GM12875 (cell line): ENCODE results near the gene SYTL2.
"Not testable (repeated sequence)": the region's sequence is repeated elsewhere in the genome, so short reads cannot be mapped to it uniquely, and the experiment has no call there.

Experiments
- H3K4me3 ChIP-seq: one replicate; pipeline ENCODE4 v1.5.1; 2011; ENCODE audit warnings: low read depth, low read length, control low read depth
- TF ChIP-seq, protein P1 (sequence below): IDR thresholded peaks from 2 replicates; pipeline ENCODE4 v1.5.1; 2011; ENCODE audit warnings: low read depth, mild to moderate bottlenecking, control low read depth, inconsistent platforms, low read length, moderate library complexity, borderline replicate concordance; ENCODE audit not compliant: insufficient read depth

Gene SYTL2

DNA sequence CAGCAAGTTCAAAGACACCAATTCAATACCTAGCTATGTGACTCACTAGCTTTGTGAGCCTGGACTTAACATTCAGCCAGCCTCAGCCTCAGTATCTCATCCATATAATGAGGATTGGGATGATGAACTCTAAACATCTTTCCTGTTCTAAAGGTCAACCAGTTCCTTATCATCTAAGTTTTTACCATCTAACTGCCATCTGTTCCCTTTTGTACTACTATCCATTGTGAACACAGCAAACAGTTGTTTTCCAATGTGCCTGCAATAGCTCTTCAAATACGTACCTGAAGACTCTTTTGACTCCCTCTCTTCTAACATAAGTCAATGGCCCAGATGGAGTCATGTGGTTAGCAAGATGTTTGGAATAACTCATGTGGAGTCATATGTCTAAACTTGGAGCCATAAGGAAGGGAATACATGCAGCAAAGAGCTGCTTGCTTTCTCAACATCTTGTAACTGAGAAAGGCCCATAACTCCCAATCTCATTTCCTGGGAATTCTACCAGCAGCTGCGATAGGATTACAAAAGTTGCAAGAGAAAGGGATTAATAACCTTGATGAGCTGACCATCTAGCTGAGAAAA, 19.4 kb downstream of the SYTL2 start:
- TF ChIP-seq, protein P1, sequence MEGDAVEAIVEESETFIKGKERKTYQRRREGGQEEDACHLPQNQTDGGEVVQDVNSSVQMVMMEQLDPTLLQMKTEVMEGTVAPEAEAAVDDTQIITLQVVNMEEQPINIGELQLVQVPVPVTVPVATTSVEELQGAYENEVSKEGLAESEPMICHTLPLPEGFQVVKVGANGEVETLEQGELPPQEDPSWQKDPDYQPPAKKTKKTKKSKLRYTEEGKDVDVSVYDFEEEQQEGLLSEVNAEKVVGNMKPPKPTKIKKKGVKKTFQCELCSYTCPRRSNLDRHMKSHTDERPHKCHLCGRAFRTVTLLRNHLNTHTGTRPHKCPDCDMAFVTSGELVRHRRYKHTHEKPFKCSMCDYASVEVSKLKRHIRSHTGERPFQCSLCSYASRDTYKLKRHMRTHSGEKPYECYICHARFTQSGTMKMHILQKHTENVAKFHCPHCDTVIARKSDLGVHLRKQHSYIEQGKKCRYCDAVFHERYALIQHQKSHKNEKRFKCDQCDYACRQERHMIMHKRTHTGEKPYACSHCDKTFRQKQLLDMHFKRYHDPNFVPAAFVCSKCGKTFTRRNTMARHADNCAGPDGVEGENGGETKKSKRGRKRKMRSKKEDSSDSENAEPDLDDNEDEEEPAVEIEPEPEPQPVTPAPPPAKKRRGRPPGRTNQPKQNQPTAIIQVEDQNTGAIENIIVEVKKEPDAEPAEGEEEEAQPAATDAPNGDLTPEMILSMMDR, result no peak
- H3K4me3 ChIP-seq, result no peak overlapping the region

DNA sequence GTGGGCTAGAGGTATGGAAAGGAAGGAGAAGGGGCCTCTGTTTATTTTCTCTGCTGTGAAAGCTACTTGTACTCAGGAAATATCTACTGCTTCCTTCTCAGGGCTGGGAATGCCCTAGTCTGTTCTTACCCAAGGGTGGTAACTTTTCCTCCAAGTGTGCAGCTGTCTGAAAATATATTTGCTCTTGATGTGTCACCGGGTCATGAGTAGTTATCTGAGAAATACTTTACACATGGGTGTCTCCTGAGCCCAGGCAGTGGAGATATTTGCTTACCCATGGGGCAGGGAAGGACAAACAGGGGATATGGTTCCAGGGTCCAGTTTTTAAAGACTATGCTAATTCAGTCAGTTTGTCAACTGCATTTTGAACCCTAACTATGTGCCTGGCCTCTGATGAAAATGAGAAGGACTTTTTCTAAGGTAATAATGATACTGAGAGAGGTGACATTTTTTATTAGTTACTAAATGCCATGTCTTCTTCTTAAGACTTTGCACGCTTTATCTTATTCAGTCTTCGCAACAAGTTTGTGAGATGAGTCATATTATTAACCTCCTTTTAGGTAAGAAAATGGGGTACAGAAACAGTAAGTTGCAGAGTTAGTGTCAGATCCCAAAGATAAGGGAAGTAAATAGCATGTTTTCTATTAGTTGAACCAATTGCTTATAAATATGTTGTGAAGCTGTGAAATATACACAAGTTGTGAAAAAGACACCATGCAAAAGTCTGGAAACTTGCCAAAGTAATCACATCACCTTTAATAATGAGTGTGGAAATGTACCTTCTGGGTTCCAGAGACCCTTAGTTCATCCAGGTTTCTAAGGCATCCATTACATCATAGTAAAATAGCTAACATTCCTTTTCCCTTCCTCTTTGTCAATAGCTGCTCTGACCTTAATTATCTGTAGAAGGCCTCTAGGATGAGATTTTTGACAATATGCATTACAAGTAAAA, 22.9 kb downstream of the SYTL2 start:
- TF ChIP-seq, protein P1, result no peak
- no peak overlapping the region for H3K4me3 ChIP-seq

DNA sequence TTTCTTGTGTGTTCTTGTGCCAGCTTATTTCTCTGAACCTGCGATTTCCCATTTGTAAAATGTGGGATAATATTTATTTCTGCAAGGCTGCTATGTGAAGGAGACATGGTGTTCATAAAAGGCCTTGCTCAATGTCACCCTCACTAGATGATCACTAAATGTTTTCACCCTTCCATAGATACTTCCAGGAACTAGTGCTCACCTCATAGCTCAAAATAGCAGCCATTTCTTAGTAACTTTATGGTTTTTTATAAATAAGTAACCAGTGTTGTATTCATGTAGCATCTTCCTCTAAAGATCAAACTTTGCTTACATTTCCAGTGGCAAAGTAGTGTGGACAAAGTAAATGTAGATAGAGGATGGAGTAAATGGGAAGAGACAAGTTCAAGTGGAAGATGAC, 23.8 kb downstream of the SYTL2 start:
- no peak overlapping the region for H3K4me3 ChIP-seq
- TF ChIP-seq, protein P1, result no peak

DNA sequence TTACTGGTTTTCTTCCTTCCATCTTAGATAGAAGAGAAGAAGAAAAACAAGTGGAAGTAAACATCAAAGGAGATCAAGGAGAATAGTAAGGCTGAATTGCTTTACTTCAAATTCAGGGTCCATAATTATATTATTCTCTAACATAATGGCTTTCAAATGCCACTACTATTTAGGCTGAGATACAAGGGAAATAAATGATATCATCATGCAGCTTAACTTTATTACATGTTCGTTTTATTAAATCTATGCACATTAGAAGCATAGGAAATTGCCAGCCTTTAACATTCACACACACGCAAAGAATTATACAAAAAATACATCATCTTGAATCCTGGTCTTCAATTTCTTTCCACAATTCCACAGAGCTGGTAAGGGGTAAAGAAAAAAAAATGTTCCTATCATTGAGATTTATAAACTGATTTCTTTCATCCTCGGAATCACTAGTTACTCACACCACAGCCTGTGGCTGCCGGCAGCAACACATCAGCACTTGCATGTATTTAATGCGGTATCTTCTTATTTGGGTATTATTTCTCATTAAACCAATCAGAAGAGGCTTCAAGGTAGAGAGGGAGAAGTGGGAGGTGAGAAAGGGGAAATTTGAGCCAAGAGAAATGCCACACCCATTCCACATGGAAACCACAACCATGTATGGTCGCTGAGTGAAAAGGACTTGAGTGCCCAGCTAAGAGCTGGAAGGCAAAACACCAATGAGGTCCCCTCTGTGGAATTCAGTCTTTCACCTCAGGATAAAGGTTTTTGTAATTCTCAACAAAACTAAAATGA, 26.3 kb downstream of the SYTL2 start:
- no peak overlapping the region for H3K4me3 ChIP-seq
- TF ChIP-seq, protein P1, result no peak

DNA sequence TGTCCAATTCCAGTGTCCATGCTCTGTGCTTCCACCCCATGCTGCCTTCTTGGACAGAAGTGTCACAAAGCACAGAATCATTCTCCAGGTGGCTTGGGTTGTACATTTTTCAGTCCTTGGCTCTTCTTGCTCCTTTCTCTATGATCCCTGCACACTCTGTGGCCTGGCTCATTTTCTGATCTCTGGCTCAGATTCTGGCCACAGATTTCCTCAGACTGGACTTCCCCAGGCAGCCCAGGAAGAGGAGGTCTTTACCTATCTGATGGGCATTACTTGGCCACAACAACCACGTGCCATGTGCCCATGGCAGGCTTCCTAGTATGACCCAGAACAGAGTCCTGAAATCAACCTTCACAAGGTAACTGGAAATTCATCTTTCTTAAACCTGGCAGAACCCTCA, 27.2 kb downstream of the SYTL2 start:
- TF ChIP-seq, protein P1, result no peak
- H3K4me3 ChIP-seq, result no peak overlapping the region

GRCh38 chr11:85780780-85781517, 30.0 kb downstream of the SYTL2 start:
- not testable (repeated sequence) for H3K4me3 ChIP-seq
